Thyroid gland (tissue), 4 donors: ENCODE measurements around the gene KIAA1671. TPM values are rescaled to one million over a fixed set of nuclear protein-coding genes. Genes with fewer than 3 reads are reported as not detected.

Source experiments
- DNase-seq, 2 donors: peaks; one replicate each; pipeline ENCODE4 v3.0.0-alpha.2; 2019
- H3K27ac ChIP-seq, 3 donors: fragments of 200-600 bp; sonication (generic); 1 replicate in 2 of 3; 2 replicates in 1 of 3; pipeline ENCODE4 v1.5.1; 2016 to 2019; ENCODE audit warnings: mild to moderate bottlenecking in 1 of 3, moderate library complexity in 1 of 3
- H3K27me3 ChIP-seq: fragments of 200-600 bp; sonication (generic); one replicate; pipeline ENCODE4 v1.5.1; 2019
- H3K36me3 ChIP-seq, 2 donors: fragments of 200-600 bp; sonication (generic); one replicate each; pipeline ENCODE4 v1.5.1; 2016 to 2019
- H3K4me1 ChIP-seq, 2 donors: fragments of 200-600 bp; sonication (generic); one replicate each; pipeline ENCODE4 v1.5.1; 2017 to 2019
- H3K4me3 ChIP-seq, 3 donors: fragments of 200-600 bp; sonication (generic); replicated peaks in 1 of 3; 1 replicate in 2 of 3; 2 replicates in 1 of 3; pipeline ENCODE4 v1.5.1; 2016; ENCODE audit warnings: mild to moderate bottlenecking in 1 of 3
- H3K9me3 ChIP-seq: fragments of 200-600 bp; sonication (generic); one replicate; pipeline ENCODE4 v1.5.1; 2017
- CTCF ChIP-seq, 6 experiments: fragments of 200-600 bp in 3 of 6; fragments of 450-650 bp in 3 of 6; sonication (generic) in 3 of 6; IDR thresholded peaks; one replicate each; pipeline ENCODE4 v1.5.1; 2016 to 2019; ENCODE audit warnings: antibody characterized with exemption in 6 of 6, mild to moderate bottlenecking in 2 of 6, inconsistent platforms in 1 of 6, moderate library complexity in 1 of 6
- POLR2A ChIP-seq, 2 donors: fragments of 450-650 bp; IDR thresholded peaks; one replicate each; pipeline ENCODE4 v1.6.1; 2017; ENCODE audit warnings: antibody characterized with exemption in 2 of 2, mild to moderate bottlenecking in 2 of 2, moderate library complexity in 1 of 2
- WGBS, 2 donors: methylation state at CpG; one replicate each; pipeline ENCODE4 v1.1.5; 2017; 5-methylcytosine and 5-hydroxymethylcytosine counted together
- intact Hi-C: fragments of 100-400 bp; cut with DNase I; formaldehyde crosslinking; loops from one replicate; pipeline ENCODE4 v1.15.1; 2023
- total RNA-seq, 4 donors: library from RNA; depleted of rRNA; stranded (reverse); fragments of >200 nt; gene quantifications; one replicate each; pipeline ENCODE4 v1.2.3, GENCODE V29; 2016

Gene KIAA1671
- total RNA-seq, 4 donors from 2014 or later, result 63.2 to 111 (median 79.7) TPM

- intact Hi-C loops, result no loop called here
- H3K4me3 ChIP-seq, result no peak overlapping the region
- DNase-seq, result no peak
- H3K4me1 ChIP-seq, result peaks cover 14 to 33% of the 10 kb centered on the region in 2 donors
- 77 to 88% methylated on average over 2 of the region's 2 CpGs for WGBS, 2 donors
- no peaks in the 10 kb centered on the region for H3K27me3 ChIP-seq
- H3K36me3 ChIP-seq, result no peaks in the 10 kb centered on the region
- TF ChIP-seq POLR2A (IDR thresholded peaks at IDR 0.05), result no peak
- no peaks in the 10 kb centered on the region for H3K9me3 ChIP-seq
- no peak overlapping the region for H3K27ac ChIP-seq
Observed at GRCh38 chr22:24957043-24957442, 4.5 kb downstream of the KIAA1671 start.

GRCh38 chr22:24961217-24961844, 8.8 kb downstream of the KIAA1671 start:
- Histone ChIP-seq H3K27me3 (no peaks in the 10 kb centered on the region), H3K4me3 (no peak overlapping the region), H3K27ac (peak overlapping the region in 1 of 3 donors; percentile 10), H3K4me1 (peaks cover 23 to 40% of the 10 kb centered on the region in 2 donors), H3K9me3 (no peaks in the 10 kb centered on the region), H3K36me3 (no peaks in the 10 kb centered on the region)
- TF ChIP-seq CTCF (IDR thresholded peaks at IDR 0.05) (no peak), POLR2A (IDR thresholded peaks at IDR 0.05) (no peak)
- intact Hi-C loops, result no loop called here
- no peak for DNase-seq
- 81 to 97% methylated on average over 8 to 11 of the region's 11 CpGs for WGBS, 2 donors

- TF ChIP-seq POLR2A (IDR thresholded peaks at IDR 0.05) (no peak), CTCF (IDR thresholded peaks at IDR 0.05) (no peak)
- Histone ChIP-seq H3K9me3 (no peaks in the 10 kb centered on the region), H3K4me3 (no peak overlapping the region), H3K27me3 (no peaks in the 10 kb centered on the region), H3K4me1 (peaks cover 30 to 41% of the 10 kb centered on the region in 2 donors), H3K27ac (no peak overlapping the region), H3K36me3 (no peaks in the 10 kb centered on the region)
- 92 to 95% methylated on average over 8 of the region's 8 CpGs for WGBS, 2 donors
- no peak for DNase-seq
- intact Hi-C loops, result no loop called here
Observed at GRCh38 chr22:24962094-24962493, 9.6 kb downstream of the KIAA1671 start.

- Histone ChIP-seq H3K27ac (peak overlapping the region in 1 of 3 donors; percentile 79), H3K27me3 (no peaks in the 10 kb centered on the region), H3K36me3 (no peaks in the 10 kb centered on the region), H3K9me3 (no peaks in the 10 kb centered on the region), H3K4me1 (peaks cover 38 to 45% of the 10 kb centered on the region in 2 donors), H3K4me3 (no peak overlapping the region)
- 83 to 95% methylated on average over 8 to 11 of the region's 11 CpGs for WGBS, 2 donors
- TF ChIP-seq POLR2A (IDR thresholded peaks at IDR 0.05), result no peak
- TF ChIP-seq CTCF (IDR thresholded peaks at IDR 0.05), result no peak
- DNase-seq, result no peak
- intact Hi-C loops, result no loop called here
Observed at GRCh38 chr22:24962835-24963234, 10.3 kb downstream of the KIAA1671 start.

GRCh38 chr22:24964441-24964840, 11.9 kb downstream of the KIAA1671 start:
- H3K4me1 ChIP-seq, result peaks cover 46 to 61% of the 10 kb centered on the region in 2 donors
- H3K4me3 ChIP-seq, result no peak overlapping the region

More at GRCh38 chr22:24964441-24964840, 11.9 kb downstream of the KIAA1671 start:
- WGBS, 2 donors, result 82 to 85% methylated on average over 3 of the region's 3 CpGs
- Histone ChIP-seq H3K27ac (peak overlapping the region in 2 of 3 donors; percentile 22 to 79), H3K9me3 (no peaks in the 10 kb centered on the region), H3K36me3 (no peaks in the 10 kb centered on the region), H3K27me3 (no peaks in the 10 kb centered on the region)
- no peak for DNase-seq
- no peak for TF ChIP-seq CTCF (IDR thresholded peaks at IDR 0.05)
- no peak for TF ChIP-seq POLR2A (IDR thresholded peaks at IDR 0.05)
- intact Hi-C loops, result no loop called here
